G401.6 (cell line): ENCODE data around the gene TSC1.
"Not testable (repeated sequence)": the region's sequence is repeated elsewhere in the genome, so short reads cannot be mapped to it uniquely, and the experiment has no call there.

Experiments used
- FAIRE-seq: peaks from 2 replicates; lab custom pipeline; 2012; peaks lifted over from hg19 to GRCh38; lab: Jason Lieb, UNC

TSC1 gene

DNA sequence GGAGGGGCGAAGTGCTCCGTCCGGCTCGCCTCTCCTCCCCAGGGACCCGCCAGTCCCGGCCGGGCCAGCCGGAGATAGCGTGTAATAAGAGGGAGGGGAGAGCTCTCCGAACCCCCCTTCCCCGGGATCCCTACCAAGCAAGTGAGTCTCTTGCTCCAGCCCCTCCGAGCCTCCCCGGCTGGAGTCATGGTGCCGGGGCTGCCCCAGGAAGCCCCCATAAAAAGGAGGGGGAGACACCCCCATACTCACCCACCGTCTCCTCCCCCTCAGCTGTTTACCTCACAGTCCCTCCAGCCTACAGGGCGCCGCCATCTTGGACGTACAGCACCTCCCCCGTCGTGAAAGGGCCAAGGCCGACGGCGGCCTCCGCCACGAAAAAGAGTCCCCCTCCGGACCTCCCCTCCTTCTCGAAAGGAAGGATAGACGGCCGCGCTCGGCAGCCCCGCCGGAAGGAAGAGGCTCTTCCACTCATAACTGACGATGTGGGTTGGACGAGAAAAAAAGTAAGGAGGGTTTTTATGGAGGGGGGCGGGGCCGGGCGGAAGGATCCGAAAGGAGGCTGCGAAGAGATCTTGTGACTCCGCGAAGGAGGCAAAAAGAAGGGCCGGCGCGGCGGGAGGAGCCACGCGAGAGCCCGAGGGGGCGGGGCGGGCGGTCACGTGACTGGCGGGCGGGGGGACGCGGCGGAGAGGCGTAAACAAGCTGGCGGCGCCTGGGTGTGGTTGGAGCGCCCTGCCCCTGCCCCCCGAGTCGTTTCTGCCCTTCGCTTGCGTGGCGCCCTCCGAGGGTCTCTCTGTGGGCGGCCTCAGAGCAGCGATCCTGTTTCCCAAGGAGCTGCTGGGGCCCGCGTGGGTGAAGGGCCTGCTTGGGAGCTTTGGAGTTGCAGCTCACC, at the start of gene TSC1:
Gene TSC1 (minus strand): TSS at position 323 of the 892 bp plus-strand sequence. CDS start 15,744 bp downstream, outside the sequence.
- FAIRE-seq = no peak

DNA sequence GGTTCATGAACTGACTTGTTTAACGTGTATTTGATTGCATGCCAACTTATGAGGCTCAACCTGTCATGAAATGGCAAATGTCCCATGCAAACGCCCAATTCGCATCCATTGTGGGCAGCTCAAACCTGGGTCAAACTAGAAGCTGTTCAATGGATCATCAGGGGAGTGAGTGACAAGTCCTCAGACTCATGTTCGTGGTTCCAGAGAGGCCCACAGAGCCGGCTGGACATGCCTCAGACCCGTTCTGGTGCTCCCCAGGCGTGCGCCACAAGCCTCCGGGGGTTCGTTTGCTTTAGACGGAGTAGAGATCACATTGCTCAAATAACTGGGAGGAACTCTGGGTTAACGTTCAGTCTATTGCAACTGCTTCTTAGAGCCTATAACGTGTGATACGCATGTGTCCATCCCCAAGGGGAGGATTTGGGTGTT, 49.1 kb upstream of the TSC1 start:
- no peak for FAIRE-seq

DNA sequence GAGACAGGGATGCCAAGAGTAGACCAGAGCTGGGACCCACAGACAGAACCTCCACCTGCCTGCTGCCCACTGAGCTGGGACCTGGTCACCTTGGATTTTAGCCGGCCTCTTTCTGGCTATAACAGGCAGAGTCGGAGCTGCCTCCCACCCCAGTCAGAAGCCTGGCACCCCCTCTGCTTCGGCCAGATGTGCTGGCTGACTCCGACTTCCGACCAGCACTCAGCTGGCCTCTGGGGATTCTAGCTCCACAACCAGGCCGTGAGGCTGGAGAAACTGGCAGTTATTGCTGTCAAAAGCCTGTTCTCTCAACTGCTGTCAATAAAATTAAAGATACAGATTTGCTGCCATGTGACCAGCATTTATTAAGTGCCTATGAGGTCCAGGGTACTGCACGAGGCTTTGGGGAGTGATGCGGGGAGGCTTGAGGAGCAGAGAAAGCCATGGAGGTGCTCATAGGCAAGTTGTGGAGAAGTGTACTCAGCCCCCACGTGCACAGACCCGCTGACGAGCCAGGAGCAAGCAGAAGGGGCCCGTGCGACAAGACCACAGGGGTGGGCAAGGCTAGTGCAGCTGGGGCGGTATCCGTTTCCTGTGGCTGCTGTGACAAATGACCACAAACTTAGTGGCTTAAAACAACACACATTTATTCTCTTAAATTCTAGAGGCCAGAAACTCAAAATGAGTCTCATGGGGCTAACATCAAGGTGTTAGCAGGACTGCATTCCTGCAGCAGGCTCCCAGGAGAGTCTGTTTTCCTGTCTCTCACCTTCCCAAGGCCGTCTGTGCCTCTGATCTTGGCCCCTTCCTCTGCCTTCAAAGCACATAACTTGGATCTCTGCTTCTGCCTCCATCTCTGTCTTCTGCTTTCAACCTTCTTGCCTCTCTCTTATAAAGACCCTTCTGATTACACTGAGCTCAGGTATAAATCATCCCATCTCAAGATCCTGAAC, 47.2 kb upstream of the TSC1 start:
- no peak for FAIRE-seq

DNA sequence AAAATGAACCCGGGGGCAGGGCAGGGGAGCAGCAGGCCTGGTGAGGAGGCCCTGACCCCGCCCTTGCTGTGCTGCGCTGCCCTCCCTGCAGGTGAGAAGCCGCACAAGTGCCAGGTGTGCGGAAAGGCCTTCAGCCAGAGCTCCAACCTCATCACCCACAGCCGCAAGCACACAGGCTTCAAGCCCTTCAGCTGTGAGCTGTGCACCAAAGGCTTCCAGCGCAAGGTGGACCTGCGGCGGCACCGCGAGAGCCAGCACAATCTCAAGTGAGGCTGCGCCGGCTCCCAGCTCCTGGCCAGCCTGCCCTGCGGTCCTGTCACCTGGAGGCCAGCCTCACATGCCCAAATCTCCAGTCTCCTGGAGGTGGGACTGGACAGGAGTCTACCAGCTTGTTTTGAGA, 46.4 kb upstream of the TSC1 start:
- no peak for FAIRE-seq

DNA sequence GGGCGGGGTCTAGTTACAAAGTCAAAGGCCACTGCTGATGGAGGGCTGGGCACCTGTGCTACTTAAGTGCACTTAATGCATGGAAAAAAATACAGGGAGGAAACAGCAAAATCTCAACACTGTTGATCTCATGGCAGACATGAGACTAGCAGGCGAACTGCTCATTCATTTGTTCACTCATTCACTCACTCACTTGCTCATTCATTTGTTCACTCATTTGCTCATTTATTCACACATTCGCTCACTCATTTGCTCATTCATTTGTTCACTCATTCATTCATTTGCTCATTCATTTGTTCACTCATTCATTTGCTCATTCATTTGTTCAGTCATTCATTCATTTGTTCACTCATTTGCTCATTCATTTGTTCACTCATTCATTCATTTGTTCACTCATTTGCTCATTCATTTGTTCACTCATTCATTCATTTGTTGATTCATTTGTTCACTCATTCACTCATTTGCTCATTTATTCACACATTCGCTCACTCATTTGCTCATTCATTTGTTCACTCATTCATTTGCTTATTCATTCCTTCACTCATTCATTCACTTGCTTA, 45.7 kb upstream of the TSC1 start:
- not testable (repeated sequence) for FAIRE-seq

DNA sequence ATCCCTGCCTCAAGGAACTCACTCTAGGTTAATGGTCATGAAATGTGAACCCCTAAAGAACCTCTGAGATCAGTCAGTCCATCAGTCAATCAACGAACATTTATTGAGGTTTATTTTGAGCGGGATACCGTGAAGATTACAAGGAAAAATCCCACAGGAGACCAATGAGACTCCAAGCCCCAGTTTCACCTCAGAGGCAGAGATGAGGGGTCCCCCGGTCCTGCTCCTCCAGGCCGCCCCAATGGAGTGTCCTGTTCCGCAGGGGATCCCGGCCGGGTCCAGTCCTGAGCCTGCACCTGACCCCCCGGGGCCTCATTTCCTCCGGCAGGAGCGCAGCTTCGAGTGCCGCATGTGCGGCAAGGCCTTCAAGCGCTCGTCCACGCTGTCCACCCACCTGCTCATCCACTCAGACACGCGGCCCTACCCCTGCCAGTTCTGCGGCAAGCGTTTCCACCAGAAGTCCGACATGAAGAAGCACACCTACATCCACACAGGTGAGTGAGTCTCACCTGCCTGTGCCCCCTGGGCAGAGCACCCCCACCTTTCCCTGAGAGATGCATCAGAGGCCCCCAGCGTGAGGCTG, 45.1 kb upstream of the TSC1 start:
- FAIRE-seq = no peak

DNA sequence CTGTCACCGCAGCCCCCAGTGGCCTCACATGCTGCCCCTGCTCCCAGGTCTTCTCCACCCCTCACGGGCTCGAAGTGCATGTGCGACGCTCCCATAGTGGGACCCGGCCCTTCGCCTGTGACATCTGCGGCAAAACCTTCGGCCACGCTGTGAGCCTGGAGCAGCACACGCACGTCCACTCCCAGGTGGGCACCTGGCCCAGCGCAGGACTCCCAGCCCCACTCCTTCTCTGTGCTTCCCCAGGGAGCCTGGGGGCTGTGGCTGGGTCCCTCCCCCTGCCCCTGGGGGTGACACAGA, 44.5 kb upstream of the TSC1 start:
- FAIRE-seq = no peak

DNA sequence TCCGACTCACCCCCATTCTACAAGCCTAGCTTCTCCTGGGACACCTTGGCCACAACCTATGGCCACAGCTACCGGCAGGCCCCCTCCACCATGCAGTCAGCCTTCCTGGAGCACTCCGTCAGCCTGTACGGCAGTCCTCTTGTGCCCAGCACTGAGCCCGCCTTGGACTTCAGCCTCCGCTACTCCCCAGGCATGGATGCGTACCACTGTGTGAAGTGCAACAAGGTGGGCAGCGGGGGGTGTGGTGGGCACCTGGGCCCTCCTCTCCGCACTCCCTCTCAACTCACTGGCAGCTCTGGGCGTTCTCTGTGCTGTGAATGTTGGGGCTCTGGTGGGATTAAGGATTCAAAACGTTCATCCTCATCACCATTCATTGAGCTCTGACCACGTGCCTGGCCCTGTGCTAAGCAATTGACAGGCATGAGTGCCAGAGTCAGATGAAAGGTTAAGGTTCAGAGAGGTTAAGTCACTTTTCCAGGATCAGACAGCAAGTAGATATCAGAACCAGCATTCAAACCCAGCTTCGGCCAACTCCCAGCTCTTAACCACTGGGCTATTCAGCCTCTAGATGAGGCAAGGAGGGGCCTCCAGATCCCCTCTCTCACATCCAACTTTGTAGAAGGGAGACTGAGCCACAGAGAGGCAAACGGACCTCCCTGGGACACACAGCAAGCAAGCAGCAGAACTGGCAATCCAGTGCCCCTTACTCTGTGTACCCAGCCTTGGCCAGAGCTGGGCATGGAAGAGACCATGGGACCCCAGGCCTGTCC, 44.0 kb upstream of the TSC1 start:
- no peak for FAIRE-seq

DNA sequence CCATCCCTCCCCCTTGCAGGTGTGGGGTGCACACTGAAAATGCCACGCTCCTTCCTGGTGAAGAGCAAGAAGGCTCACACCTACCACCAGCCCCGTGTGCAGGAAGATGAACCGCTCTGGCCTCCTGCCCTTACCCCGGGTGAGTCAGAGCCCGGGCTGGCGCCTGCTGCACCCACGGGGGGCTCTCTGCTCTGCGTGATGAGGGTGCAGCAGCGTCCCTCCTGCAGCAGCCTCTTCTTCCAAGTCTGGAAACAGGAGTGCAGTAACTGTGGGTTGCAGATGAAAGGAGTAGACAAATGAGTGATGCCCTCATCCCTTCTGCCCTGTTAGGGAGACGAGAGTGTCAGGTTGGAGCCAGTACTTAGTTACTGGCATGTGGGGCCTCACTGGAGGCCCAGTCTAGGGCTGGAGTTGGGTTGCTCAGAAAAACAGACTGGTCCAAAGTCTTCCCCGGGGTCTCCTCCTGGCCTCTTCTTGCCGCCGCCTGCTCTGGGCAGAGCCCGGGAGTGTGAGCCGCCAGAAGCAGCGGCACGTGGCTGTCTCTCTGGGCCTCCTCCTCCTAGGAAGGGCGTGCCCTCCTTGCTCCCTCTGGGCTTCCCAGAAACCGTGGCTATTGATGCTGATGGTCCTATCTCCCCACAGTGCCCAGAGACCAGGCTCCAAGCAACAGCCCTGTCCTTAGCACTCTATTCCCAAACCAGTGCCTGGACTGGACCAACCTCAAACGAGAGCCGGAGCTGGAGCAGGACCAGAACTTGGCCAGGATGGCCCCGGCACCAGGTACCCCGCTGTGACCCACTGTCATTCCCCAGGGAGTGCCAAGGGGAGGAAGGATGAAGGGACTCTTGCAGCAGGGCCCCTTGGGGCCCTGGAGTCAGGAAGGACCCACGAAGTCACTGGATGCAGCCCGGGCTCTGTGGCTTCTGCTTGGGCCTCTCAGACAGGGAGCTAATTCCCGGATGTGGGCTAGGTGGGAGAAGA, 42.5 kb upstream of the TSC1 start:
- FAIRE-seq = no peak

DNA sequence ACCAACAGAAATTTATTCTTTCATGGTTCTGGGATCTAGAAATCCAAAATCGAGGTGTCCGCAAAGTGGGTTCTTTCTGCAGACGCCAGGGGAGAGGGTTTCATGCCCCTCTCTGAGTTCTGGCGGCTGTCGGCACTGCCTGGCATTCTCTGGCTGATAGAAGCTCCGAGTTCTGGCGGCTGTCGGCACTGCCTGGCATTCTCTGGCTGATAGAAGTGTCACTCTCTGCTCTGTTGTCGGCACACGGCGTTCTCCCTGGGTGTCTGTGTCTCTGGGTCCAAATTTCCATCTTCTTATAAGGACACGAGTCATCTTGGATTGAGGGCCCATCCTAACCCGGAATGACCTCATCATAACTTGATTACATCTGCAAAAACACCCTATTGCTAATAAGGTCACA, 41.7 kb upstream of the TSC1 start:
- FAIRE-seq = no peak

DNA sequence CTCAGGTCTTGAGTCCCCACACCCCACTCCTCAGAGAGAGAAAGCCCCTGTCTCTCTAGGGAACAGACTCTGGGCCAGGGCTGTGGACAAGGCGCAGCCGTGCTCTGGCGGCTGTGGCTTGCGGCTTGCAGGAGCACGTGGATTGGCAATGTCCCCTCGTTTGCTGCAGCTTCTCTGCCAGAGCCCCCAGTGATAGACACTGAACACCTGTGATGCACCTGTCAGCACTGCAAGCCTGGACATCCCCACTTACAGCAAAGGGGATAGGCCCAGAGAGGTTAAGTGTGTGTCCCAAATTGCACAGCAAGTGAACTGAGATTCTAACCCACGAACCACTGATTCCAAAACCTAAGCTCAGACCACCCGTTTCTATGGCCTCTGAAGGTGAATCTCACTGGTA, 41.1 kb upstream of the TSC1 start:
- FAIRE-seq = no peak

DNA sequence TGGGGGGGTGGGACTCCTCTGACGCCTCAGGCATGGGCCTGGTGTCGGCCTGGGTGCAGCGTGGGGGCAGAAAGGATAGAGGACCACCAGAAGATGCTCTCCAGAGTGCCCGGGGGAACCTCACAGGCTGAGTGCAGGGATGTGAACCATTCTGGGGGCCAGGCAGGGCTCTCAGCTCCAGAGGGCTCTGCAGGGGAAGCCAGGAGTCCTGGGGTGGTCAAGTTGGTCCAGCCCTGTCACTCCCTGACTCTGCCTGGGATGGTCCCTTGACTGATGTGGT, 40.6 kb upstream of the TSC1 start:
- no peak for FAIRE-seq

DNA sequence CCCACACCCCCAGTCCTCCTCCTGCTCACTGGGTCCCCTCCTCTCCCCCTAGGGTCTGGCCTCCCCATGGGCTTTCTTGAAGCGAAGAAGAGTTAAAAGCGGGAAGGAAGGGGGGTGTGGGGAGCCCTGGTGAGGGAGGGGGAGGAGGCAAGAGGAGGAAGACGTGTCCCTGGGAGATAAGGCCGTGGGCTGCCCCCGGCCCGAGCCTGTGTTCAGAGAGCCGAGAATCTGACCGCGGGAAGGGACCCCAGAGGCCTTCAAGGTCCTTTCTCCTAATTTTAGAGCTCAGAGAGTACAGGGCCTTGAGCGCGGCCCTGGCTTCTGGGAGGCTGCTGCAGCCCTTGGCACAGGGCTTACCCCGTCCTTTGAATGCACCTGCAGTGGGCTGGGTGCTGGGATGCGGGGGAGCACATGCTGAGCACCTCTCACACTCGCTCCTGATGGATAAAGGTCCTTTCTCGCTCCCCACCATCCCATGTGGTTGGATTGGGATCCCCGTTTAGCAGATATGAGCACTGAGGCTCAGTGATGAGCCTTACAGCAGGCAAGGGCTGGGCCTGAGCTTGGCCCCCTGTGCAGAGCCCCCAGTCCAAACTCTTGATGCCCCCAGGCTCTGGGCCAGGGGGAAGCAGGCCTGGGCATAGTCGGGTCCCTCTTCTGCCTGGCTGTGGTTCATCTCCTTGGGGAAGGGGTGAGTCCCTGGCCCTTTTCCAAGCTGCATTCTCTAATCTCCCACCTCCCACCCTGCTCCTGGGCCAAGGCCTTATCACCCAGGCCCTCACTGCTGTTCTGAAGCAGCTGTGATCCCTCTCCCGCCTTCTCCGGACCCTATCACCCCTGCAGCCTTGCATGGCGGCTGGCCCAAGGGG, 40.0 kb upstream of the TSC1 start:
- no peak for FAIRE-seq

DNA sequence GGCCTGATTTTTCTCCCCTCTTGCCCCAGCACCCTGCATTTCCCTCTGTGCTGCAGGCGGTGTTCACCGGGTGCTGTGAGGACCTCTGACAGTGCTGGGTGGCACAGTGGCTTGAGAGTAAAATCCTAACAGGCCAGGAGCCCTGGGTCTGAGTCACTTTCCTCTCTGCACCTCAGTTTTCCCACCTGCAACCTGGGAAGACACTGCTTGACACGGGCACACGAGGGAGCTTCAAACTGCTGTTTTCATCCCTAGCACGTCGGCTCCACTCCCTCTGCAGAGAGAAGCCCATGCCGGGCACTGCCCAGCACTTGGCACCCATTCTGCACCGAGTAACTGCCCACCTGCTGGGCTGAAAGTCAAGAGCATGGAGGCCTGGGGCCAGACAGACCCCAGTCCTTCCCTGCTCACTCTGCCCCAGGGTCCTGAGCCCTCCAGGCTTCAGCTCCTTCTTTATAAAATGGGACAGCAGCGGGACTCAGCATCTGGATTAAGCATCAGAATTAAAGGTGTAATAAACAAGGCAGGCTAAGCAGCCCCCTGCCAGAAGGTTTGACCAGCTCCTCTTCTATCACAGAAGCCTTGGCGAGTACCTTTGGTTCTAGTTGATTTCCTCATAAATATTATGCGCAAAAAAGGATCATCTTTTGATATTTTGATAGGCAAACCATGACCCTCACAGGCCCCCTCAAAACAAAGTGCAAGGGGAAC, 39.2 kb upstream of the TSC1 start:
- FAIRE-seq = no peak

DNA sequence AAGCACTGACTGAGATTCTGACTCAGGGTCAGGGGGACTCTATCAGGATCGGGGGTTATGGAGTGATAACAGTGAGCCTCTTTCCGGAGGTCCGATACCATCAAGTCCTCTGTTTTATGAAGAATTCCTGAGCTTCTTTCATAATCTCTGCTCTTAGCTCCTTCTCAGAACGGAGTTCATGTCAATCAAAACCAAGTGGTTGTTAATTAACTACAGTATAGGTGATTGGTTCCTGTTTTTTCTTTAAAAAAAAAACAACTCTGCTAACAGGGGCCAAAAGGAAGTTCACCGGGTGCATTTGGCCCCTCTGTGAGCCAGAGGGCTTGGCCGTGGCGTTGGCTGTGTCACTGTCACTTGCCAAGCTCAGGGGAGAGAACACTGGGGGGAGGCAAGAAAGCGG, 38.0 kb upstream of the TSC1 start:
- FAIRE-seq = no peak

DNA sequence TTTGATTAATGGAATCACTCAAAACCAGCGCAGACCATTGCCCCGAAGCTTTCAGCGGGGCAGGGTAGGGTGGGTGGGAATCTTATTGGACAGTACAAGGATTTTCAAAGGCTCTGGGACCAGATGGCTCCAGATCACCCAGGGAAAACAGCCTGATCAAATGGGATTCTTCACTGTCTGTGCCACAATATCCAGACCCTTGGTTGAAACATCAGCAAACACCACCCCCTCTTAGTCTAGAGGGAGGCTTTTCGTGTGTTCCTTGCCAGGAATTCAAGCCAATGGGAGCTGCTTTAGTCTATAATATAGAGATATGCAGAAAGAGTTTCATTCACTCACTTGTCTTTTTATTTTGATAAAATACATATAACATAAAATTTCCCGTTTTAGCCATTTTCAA, 35.7 kb upstream of the TSC1 start:
- no peak for FAIRE-seq

DNA sequence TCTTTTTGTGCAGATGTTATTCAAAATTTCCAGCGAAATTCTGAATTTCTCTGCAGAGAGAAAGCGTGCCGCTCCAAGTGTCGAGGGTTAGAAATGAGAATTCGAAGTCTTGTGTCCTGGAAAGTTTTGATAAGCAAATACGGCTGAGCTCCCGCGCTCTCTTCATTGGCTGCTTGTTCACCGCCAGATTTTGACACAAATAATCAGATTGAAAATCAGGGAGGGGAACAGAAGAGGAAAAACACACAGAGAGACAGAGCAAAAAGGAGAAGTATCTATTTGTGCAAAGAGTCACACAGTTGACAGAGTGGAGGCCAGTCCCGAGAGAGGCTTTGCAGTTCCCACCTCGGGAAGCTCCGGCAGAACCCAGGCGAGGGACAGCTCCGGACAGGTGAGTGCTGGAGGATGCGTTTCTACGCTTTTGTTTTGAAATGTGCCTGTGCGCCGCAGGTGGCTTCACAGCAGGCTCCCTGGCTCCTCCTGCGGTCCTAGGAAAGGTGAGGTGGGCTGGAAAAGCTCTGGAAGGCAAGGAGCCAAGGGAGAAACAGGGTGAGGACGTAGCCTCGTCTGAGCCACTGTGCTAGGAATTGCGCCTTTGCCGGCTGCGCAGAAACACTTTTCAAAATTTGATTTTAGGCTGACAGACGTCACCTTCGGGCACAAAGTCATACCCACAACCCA, 34.2 kb upstream of the TSC1 start, which contains the start of gene GFI1B:
Gene GFI1B (plus strand): TSS at position 244 of the 681 bp plus-strand sequence. CDS start 7,985 bp downstream, outside the sequence.
- FAIRE-seq = no peak

DNA sequence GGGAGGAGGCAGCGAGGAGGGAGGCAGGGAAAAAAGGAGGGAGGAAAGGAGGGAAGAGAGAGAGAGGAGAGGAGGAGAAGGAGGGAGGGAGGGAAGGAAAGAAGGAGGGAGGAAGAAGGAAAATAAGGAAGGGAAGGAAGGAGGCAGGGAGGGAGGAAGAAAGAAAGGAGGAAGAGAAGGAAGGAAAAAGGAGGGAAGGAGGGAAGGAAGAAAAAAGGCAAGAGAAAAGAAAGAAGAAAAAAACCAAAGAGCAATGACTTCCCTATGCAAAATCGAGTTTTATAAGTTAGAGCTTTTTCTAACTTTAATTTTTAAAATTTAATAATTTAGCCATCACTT, 33.7 kb upstream of the TSC1 start:
- FAIRE-seq = no peak

DNA sequence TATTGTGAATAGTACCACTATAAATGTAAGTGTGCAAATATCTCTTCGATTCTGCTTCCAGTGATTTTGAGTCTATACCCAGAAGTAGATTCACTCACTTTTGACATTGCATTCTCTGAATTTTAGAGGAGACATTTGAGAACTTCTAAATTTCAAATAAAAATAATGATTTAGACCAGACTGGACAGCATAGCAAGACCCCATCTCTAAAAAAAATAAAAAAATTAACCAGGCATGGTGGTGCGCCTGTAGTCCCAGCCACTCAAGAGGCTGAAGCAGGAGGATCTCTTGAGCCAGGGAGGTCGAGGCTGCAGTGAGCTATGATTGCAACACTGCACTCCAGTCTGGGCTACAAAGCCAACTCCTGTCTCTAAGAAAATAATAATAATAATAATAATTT, 32.2 kb upstream of the TSC1 start:
- FAIRE-seq = no peak
